HG03064 (cell line): ENCODE results near the gene BORCS5.
"Not testable (repeated sequence)": the region's sequence is repeated elsewhere in the genome, so short reads cannot be mapped to it uniquely, and the experiment has no call there.

Experiments
- ATAC-seq: cut with Tn5 transposase; IDR thresholded peaks from one replicate; pipeline ENCODE4 v1.9.1; 2021; ENCODE audit warnings: low read depth; ENCODE audit not compliant: unreplicated experiment

Gene BORCS5

GRCh38 chr12:12384571-12385340 lies 27.9 kb downstream of the BORCS5 start:
- no peak for ATAC-seq

- ATAC-seq: no peak
Observed at GRCh38 chr12:12387501-12387900, 30.6 kb downstream of the BORCS5 start.

- no peak for ATAC-seq
Observed at GRCh38 chr12:12392413-12392812, 35.5 kb downstream of the BORCS5 start.

GRCh38 chr12:12393171-12393570 lies 36.3 kb downstream of the BORCS5 start:
- ATAC-seq: no peak

GRCh38 chr12:12396694-12397093 lies 39.8 kb downstream of the BORCS5 start:
- no peak for ATAC-seq

- ATAC-seq: no peak
Observed at GRCh38 chr12:12397184-12397583, 40.3 kb downstream of the BORCS5 start.

- ATAC-seq: no peak
Observed at GRCh38 chr12:12398026-12398859, 41.4 kb downstream of the BORCS5 start.

GRCh38 chr12:12399161-12399560 lies 42.3 kb downstream of the BORCS5 start:
- ATAC-seq: no peak

- ATAC-seq: no peak
Observed at GRCh38 chr12:12399776-12400305, 43.0 kb downstream of the BORCS5 start.

GRCh38 chr12:12400793-12401192 lies 43.9 kb downstream of the BORCS5 start:
- ATAC-seq: no peak

GRCh38 chr12:12403264-12404248 lies 46.7 kb downstream of the BORCS5 start:
- no peak for ATAC-seq

- no peak for ATAC-seq
Observed at GRCh38 chr12:12404297-12404696, 47.4 kb downstream of the BORCS5 start.

GRCh38 chr12:12405882-12406281 lies 49.0 kb downstream of the BORCS5 start:
- no peak for ATAC-seq

- no peak for ATAC-seq
Observed at GRCh38 chr12:12406762-12407161, 49.9 kb downstream of the BORCS5 start.

- no peak for ATAC-seq
Observed at GRCh38 chr12:12408265-12408690, 51.4 kb downstream of the BORCS5 start.

GRCh38 chr12:12409337-12409736 lies 52.5 kb downstream of the BORCS5 start:
- ATAC-seq: not testable (repeated sequence)

- ATAC-seq: no peak
Observed at GRCh38 chr12:12415886-12416285, 59.0 kb downstream of the BORCS5 start.

GRCh38 chr12:12419165-12419564 lies 62.3 kb downstream of the BORCS5 start:
- ATAC-seq: not testable (repeated sequence)

GRCh38 chr12:12423367-12423766 lies 66.5 kb downstream of the BORCS5 start:
- ATAC-seq: no peak

- no peak for ATAC-seq
Observed at GRCh38 chr12:12425001-12425400, 68.1 kb downstream of the BORCS5 start.
